HUES64 (cell line): ENCODE measurements around the gene PSMC3.

Experiments used
- H3K27ac ChIP-seq: 2 replicates; pipeline ENCODE4 v1.7.0; 2013; ENCODE audit warnings: low read depth, low read length, inconsistent platforms
- H3K27me3 ChIP-seq: 2 replicates; pipeline ENCODE4 v1.6.1; 2013; ENCODE audit warnings: mild to moderate bottlenecking, low read length; ENCODE audit not compliant: insufficient read depth
- H3K36me3 ChIP-seq: 2 replicates; pipeline ENCODE4 v1.6.1; 2013; ENCODE audit warnings: mild to moderate bottlenecking, low read length; ENCODE audit not compliant: insufficient read depth
- H3K4me1 ChIP-seq: 2 replicates; pipeline ENCODE4 v1.6.1; 2013; ENCODE audit warnings: mild to moderate bottlenecking, low read length, moderate library complexity; ENCODE audit not compliant: insufficient read depth
- H3K4me3 ChIP-seq: 2 replicates; pipeline ENCODE4 v1.5.1; 2013; ENCODE audit warnings: mild to moderate bottlenecking, low read length, moderate library complexity
- H3K9ac ChIP-seq: 2 replicates; pipeline ENCODE4 v1.6.1; 2013; ENCODE audit warnings: mild to moderate bottlenecking, low read depth, low read length
- H3K9me3 ChIP-seq: 2 replicates; pipeline ENCODE4 v1.6.1; 2013; ENCODE audit warnings: low read depth, low read length; ENCODE audit not compliant: insufficient read depth
- WGBS: fragments of 150-250, 120-280 bp; methylation state at CpG from one replicate; pipeline ENCODE4 v1.1.7; 2013; ENCODE audit warnings: missing lambda C conversion rate; 5-methylcytosine and 5-hydroxymethylcytosine counted together

PSMC3 gene

GRCh38 chr11:47391711-47392432 is 34.4 kb downstream of the PSMC3 start:
- H3K9ac ChIP-seq, result no peak overlapping the region
- WGBS, result 94% methylated on average over 16 of the region's 16 CpGs
- no peak overlapping the region for H3K27ac ChIP-seq

GRCh38 chr11:47391077-47391583 is 35.1 kb downstream of the PSMC3 start:
- WGBS, result 88% methylated on average over 11 of the region's 11 CpGs
- Histone ChIP-seq H3K27me3 (no peaks in the 10 kb centered on the region), H3K4me1 (no peaks in the 10 kb centered on the region), H3K27ac (no peak overlapping the region), H3K9ac (no peak overlapping the region), H3K4me3 (no peak overlapping the region), H3K9me3 (no peaks in the 10 kb centered on the region), H3K36me3 (no peaks in the 10 kb centered on the region)

More at GRCh38 chr11:47391711-47392432, 34.4 kb downstream of the PSMC3 start:
- no peaks in the 10 kb centered on the region for H3K27me3 ChIP-seq
- H3K9me3 ChIP-seq, result no peaks in the 10 kb centered on the region
- H3K4me1 ChIP-seq, result no peaks in the 10 kb centered on the region
- no peak overlapping the region for H3K4me3 ChIP-seq
- H3K36me3 ChIP-seq, result no peaks in the 10 kb centered on the region

- Histone ChIP-seq H3K9ac (no peak overlapping the region), H3K4me3 (no peak overlapping the region), H3K9me3 (no peaks in the 10 kb centered on the region), H3K4me1 (no peaks in the 10 kb centered on the region), H3K27me3 (no peaks in the 10 kb centered on the region), H3K27ac (no peak overlapping the region), H3K36me3 (no peaks in the 10 kb centered on the region)
- WGBS, result 95% methylated on average over 6 of the region's 6 CpGs
Measured at GRCh38 chr11:47390422-47390760, 35.8 kb downstream of the PSMC3 start.

- Histone ChIP-seq H3K27ac (no peak overlapping the region), H3K4me1 (no peaks in the 10 kb centered on the region), H3K9ac (no peak overlapping the region), H3K27me3 (no peaks in the 10 kb centered on the region), H3K9me3 (no peaks in the 10 kb centered on the region), H3K36me3 (no peaks in the 10 kb centered on the region), H3K4me3 (no peak overlapping the region)
- 94% methylated on average over 17 of the region's 17 CpGs for WGBS
Measured at GRCh38 chr11:47389577-47390421, 36.4 kb downstream of the PSMC3 start.

- Histone ChIP-seq H3K9ac (no peak overlapping the region), H3K4me1 (no peaks in the 10 kb centered on the region), H3K27ac (no peak overlapping the region), H3K9me3 (no peaks in the 10 kb centered on the region), H3K4me3 (no peak overlapping the region), H3K36me3 (no peaks in the 10 kb centered on the region), H3K27me3 (no peaks in the 10 kb centered on the region)
- 92% methylated on average over 28 of the region's 28 CpGs for WGBS
Measured at GRCh38 chr11:47388697-47389576, 37.3 kb downstream of the PSMC3 start.

- Histone ChIP-seq H3K9ac (no peak overlapping the region), H3K36me3 (no peaks in the 10 kb centered on the region), H3K9me3 (no peaks in the 10 kb centered on the region), H3K27ac (no peak overlapping the region), H3K27me3 (no peaks in the 10 kb centered on the region), H3K4me3 (no peak overlapping the region), H3K4me1 (no peaks in the 10 kb centered on the region)
- WGBS, result 81% methylated on average over 13 of the region's 13 CpGs
Measured at GRCh38 chr11:47387944-47388696, 38.1 kb downstream of the PSMC3 start.

GRCh38 chr11:47384498-47384897 is 41.7 kb downstream of the PSMC3 start:
- Histone ChIP-seq H3K4me1 (no peaks in the 10 kb centered on the region), H3K4me3 (no peak overlapping the region), H3K36me3 (no peaks in the 10 kb centered on the region), H3K9me3 (no peaks in the 10 kb centered on the region), H3K27me3 (no peaks in the 10 kb centered on the region), H3K9ac (no peak overlapping the region), H3K27ac (no peak overlapping the region)
- WGBS, result 97% methylated on average over 3 of the region's 4 CpGs

GRCh38 chr11:47383071-47383470 is 43.2 kb downstream of the PSMC3 start:
- 76% methylated on average over 4 of the region's 4 CpGs for WGBS
- H3K4me1 ChIP-seq, result 0 out of 2 replicates have a peak, but pooled peaks cover 4% of the 10 kb centered on the region
- H3K36me3 ChIP-seq, result no peaks in the 10 kb centered on the region
- H3K4me3 ChIP-seq, result no peak overlapping the region
- no peak overlapping the region for H3K9ac ChIP-seq
- no peaks in the 10 kb centered on the region for H3K27me3 ChIP-seq
- no peak overlapping the region for H3K27ac ChIP-seq
- no peaks in the 10 kb centered on the region for H3K9me3 ChIP-seq

- H3K36me3 ChIP-seq, result no peaks in the 10 kb centered on the region
- peaks cover 4% of the 10 kb centered on the region; the same call in 1 of the 2 replicates for H3K4me1 ChIP-seq
- no peak overlapping the region for H3K27ac ChIP-seq
- no peaks in the 10 kb centered on the region for H3K9me3 ChIP-seq
- no peak overlapping the region for H3K9ac ChIP-seq
- WGBS, result 98% methylated on average over 2 of the region's 2 CpGs
- H3K27me3 ChIP-seq, result no peaks in the 10 kb centered on the region
- no peak overlapping the region for H3K4me3 ChIP-seq
Measured at GRCh38 chr11:47380078-47380477, 46.2 kb downstream of the PSMC3 start.

GRCh38 chr11:47379317-47379716 is 46.9 kb downstream of the PSMC3 start:
- Histone ChIP-seq H3K27me3 (no peaks in the 10 kb centered on the region), H3K4me3 (no peak overlapping the region), H3K27ac (no peak overlapping the region), H3K4me1 (peaks cover 7% of the 10 kb centered on the region; the same call in 1 of the 2 replicates), H3K9ac (no peak overlapping the region), H3K9me3 (no peaks in the 10 kb centered on the region), H3K36me3 (no peaks in the 10 kb centered on the region)
- 91% methylated on average over 2 of the region's 2 CpGs for WGBS
